Mucosa of descending colon (tissue), 3 donors: ENCODE results near the gene GPC6. TPM values are rescaled to one million over a fixed set of nuclear protein-coding genes. Genes with fewer than 3 reads are reported as not detected.

Source experiments
- ATAC-seq: fragments of 200-7000 bp; cut with Tn5 transposase; one replicate; pipeline ENCODE4 v1.9.1; 2020; ENCODE audit warnings: mild to moderate bottlenecking, moderate library complexity
- DNase-seq, 3 donors: peaks; one replicate each; pipeline ENCODE4 v3.0.0-alpha.2; 2020
- H3K36me3 ChIP-seq: fragments of 200-600 bp; one replicate; pipeline ENCODE4 v1.8.0; 2021; ENCODE audit warnings: low read depth, mild to moderate bottlenecking
- H3K4me1 ChIP-seq: fragments of 200-600 bp; one replicate; pipeline ENCODE4 v1.8.0; 2021; ENCODE audit warnings: low read depth, mild to moderate bottlenecking
- H3K4me3 ChIP-seq: fragments of 200-600 bp; one replicate; pipeline ENCODE4 v1.8.0; 2021; ENCODE audit warnings: mild to moderate bottlenecking
- H3K9me3 ChIP-seq: fragments of 200-600 bp; one replicate; pipeline ENCODE4 v1.8.0; 2021; ENCODE audit warnings: mild to moderate bottlenecking
- intact Hi-C, 2 donors: fragments of 100-400 bp; cut with DNase I in 1 of 2; cut with micrococcal nuclease in 1 of 2; formaldehyde crosslinking; loops; one replicate each; pipeline versions ENCODE4 v1.11.0 to v1.11.1; 2022; cut with DNase I, micrococcal nuclease
- total RNA-seq, 3 donors: library from RNA; stranded (reverse); fragmentation: NEBNext Ultra II Directional in 2 of 3; extraction: Animal tissue kit (Norgen Biotek cat#: 25700) in 2 of 3; gene quantifications; one replicate each; pipeline versions ENCODE4 v1.2.1 to v1.2.4, GENCODE V29; 2021 to 2023
- TF ChIP-seq, protein P1 (sequence below): fragments of 200-600 bp; IDR thresholded peaks from one replicate; pipeline ENCODE4 v1.8.0; 2022; ENCODE audit warnings: antibody characterized with exemption, mild to moderate bottlenecking
- donor health status: DM: no; HTN: no; CAD: no; lungs with moderate emphysema.
- donor health status: DM: no; HTN: no; CAD: no.
- donor health status: DM: no; HTN: yes; CAD: no.

GPC6 gene
- total RNA-seq, 3 donors from 2014 or later: 2.7 to 11.3 (median 7.5) TPM

GRCh38 chr13:93338030-93338429, 111.4 kb downstream of the GPC6 start:
- H3K9me3 ChIP-seq: no peaks in the 10 kb centered on the region
- no peaks in the 10 kb centered on the region for H3K4me1 ChIP-seq
- no peaks in the 10 kb centered on the region for H3K36me3 ChIP-seq
- DNase-seq (no peak), ATAC-seq (no peak)
- intact Hi-C loops: no loop called here
- TF ChIP-seq, protein P1, sequence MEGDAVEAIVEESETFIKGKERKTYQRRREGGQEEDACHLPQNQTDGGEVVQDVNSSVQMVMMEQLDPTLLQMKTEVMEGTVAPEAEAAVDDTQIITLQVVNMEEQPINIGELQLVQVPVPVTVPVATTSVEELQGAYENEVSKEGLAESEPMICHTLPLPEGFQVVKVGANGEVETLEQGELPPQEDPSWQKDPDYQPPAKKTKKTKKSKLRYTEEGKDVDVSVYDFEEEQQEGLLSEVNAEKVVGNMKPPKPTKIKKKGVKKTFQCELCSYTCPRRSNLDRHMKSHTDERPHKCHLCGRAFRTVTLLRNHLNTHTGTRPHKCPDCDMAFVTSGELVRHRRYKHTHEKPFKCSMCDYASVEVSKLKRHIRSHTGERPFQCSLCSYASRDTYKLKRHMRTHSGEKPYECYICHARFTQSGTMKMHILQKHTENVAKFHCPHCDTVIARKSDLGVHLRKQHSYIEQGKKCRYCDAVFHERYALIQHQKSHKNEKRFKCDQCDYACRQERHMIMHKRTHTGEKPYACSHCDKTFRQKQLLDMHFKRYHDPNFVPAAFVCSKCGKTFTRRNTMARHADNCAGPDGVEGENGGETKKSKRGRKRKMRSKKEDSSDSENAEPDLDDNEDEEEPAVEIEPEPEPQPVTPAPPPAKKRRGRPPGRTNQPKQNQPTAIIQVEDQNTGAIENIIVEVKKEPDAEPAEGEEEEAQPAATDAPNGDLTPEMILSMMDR: no peak
- H3K4me3 ChIP-seq: no peak overlapping the region

DNA sequence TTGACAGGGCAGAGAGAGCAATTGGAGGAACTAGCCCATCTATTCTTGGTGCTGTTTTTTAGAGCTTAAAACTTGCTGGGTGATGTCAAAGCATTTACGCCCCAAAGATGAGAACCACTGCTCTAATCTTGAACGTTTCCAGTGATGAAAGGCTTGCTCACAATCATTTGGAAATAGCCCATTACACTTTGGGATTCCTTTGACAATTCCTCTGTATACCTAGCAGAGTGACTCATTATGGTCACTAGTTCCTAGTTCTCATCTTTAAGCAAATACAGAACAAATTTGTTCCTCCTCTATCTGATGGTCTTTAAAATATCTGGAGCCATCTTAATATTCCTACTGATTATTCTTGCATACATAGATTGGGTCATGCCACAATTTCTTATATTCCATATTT, 112.3 kb downstream of the GPC6 start:
- Histone ChIP-seq H3K36me3 (no peaks in the 10 kb centered on the region), H3K4me3 (no peak overlapping the region), H3K4me1 (no peaks in the 10 kb centered on the region), H3K9me3 (no peaks in the 10 kb centered on the region)
- intact Hi-C loops: no loop called here
- DNase-seq (no peak), ATAC-seq (no peak)
- TF ChIP-seq, protein P1: no peak

- H3K4me1 ChIP-seq: no peaks in the 10 kb centered on the region
- no peak for DNase-seq
- no peaks in the 10 kb centered on the region for H3K9me3 ChIP-seq
- H3K36me3 ChIP-seq: no peaks in the 10 kb centered on the region
- H3K4me3 ChIP-seq: no peak overlapping the region
- TF ChIP-seq, protein P1: no peak
- no peak for ATAC-seq
- intact Hi-C loops: no loop called here
These were observed 112.9 kb downstream of the GPC6 start for GRCh38 chr13:93339550-93339949.

DNA sequence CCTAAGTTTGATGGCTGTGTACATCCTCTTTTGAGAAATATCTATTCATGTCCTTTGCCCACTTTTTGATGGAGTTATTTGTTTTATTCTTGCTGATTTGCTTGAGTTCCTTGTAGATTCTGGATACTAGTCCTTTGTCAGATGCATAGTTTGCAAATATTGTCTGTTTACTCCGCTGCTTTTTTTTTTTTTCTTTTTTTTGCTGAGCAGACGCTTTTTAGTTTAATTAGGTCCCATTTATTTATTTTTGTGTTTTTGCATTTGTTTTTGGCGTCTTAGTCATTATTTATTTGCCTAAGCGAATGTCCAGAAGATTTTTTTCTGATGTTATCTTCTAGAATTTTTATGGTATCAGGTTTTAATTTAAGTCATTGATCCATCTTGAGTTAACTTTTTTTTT, 114.9 kb downstream of the GPC6 start:
- TF ChIP-seq, protein P1: no peak
- intact Hi-C loops: no loop called here
- no peaks in the 10 kb centered on the region for H3K4me1 ChIP-seq
- no peak overlapping the region for H3K4me3 ChIP-seq
- no peaks in the 10 kb centered on the region for H3K36me3 ChIP-seq
- DNase-seq (no peak), ATAC-seq (no peak)
- no peaks in the 10 kb centered on the region for H3K9me3 ChIP-seq

DNA sequence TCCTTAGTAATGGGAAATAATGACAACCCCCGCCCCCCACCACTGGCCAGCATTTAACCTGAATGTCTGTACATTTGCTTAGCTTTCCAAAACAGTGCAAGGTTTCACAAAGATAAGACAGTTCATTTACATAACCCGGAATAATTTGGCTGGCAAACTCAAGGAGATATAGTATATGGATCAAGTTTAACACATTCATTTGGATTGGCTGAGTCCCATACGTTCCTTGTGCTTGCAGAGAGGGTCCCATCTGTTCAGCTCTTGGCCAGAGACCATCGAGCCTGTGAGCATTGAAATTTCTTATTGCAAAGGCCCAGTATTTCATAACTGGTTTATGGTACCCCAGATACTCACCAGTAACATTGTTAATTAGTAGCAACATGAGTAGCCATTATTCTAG, 116.5 kb downstream of the GPC6 start:
- Histone ChIP-seq H3K4me1 (no peaks in the 10 kb centered on the region), H3K4me3 (no peak overlapping the region), H3K9me3 (no peaks in the 10 kb centered on the region), H3K36me3 (no peaks in the 10 kb centered on the region)
- ATAC-seq (no peak), DNase-seq (no peak)
- intact Hi-C loops: no loop called here
- TF ChIP-seq, protein P1: no peak

DNA sequence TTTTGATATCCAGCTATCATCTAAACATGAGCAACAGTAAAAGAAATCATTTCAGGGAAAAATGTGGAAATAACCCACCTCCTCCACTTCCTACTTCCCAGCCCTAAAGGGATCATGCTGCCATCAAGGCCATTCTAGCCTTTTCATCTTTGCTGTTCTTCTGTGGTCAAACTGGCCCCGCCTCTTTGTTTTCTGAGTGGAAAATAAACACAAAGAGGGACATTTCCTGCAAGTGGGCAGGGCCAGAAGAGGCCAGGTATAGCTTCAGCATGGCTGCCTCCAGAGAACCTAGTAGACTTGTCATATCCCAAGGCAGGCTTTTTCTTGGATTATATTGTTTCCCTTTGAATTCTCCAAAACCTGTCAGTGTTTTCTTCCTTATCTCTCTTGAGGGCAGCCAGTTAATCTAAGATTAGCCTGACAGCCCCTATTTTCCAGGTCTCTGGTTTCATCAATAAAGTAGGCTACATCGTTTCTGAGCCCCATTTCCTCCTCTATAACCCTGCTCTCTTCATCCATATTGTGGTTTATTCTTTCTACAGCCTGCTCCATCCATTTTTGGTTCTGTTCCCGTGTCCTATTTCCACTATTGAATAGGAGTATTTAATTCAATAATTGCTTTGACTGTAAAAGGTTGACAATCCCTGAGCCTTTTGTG, 117.6 kb downstream of the GPC6 start:
- H3K9me3 ChIP-seq: no peaks in the 10 kb centered on the region
- intact Hi-C loops: no loop called here
- no peaks in the 10 kb centered on the region for H3K4me1 ChIP-seq
- H3K4me3 ChIP-seq: no peak overlapping the region
- TF ChIP-seq, protein P1: no peak
- ATAC-seq (no peak), DNase-seq (no peak)
- H3K36me3 ChIP-seq: no peaks in the 10 kb centered on the region
